Large intestine (tissue), 12 donors: ENCODE measurements around the gene DARS1. TPM values are rescaled to one million over a fixed set of nuclear protein-coding genes. Genes with fewer than 3 reads are reported as not detected.

Source experiments
- DNase-seq, 2 donors: peaks; one replicate each; pipeline versions ENCODE4 v3.0.0 to v3.0.0-alpha.2; 2013
- H3K27ac ChIP-seq: one replicate; pipeline ENCODE4 v1.5.1; 2013; ENCODE audit warnings: low read length
- H3K27me3 ChIP-seq: 2 replicates; pipeline ENCODE4 v1.6.1; 2013; ENCODE audit warnings: low read length; ENCODE audit not compliant: control insufficient read depth, insufficient read depth
- H3K36me3 ChIP-seq: 2 replicates; pipeline ENCODE4 v1.6.1; 2013; ENCODE audit warnings: low read length; ENCODE audit not compliant: control insufficient read depth, insufficient read depth
- H3K4me1 ChIP-seq: one replicate; pipeline ENCODE4 v1.6.1; 2013; ENCODE audit warnings: low read length; ENCODE audit not compliant: control insufficient read depth, insufficient read depth
- H3K4me3 ChIP-seq: one replicate; pipeline ENCODE4 v1.5.1; 2013; ENCODE audit warnings: low read length
- H3K9me3 ChIP-seq: one replicate; pipeline ENCODE4 v1.6.1; 2013; ENCODE audit warnings: mild to moderate bottlenecking, low read depth, low read length, moderate library complexity; ENCODE audit not compliant: control insufficient read depth
- WGBS: methylation state at CpG from one replicate; pipeline ENCODE4 v1.1.5; 2013; ENCODE audit warnings: low lambda C conversion rate; ENCODE audit not compliant: insufficient coverage; 5-methylcytosine and 5-hydroxymethylcytosine counted together
- long read RNA-seq, 11 donors: transcript quantifications; one replicate each; lab custom pipeline, GENCODE V29; 2026
- polyA plus RNA-seq: library from polyadenylated mRNA; unstranded; fragments of 120-200 nt; gene quantifications from one replicate; pipeline ENCODE4 v1.2.1, GENCODE V29; 2013

DARS1 gene
- polyA plus RNA-seq, result 73.7 TPM
- long read RNA-seq, donor 1, transcript DARS-201 (16 exons, 2,361 nt), result major isoform, 18 of 20 reads
- long read RNA-seq, donor 1, partial matches to known transcripts, result 0 of 20 reads
- long read RNA-seq, donor 1, other reads (novel, unspliced or antisense), result 0 of 20 reads
- long read RNA-seq, donor 2, transcript DARS-201 (16 exons, 2,361 nt), result major isoform, 29 of 36 reads
- long read RNA-seq, donor 2, partial matches to known transcripts, result 0 of 36 reads
- long read RNA-seq, donor 2, other reads (novel, unspliced or antisense), result 0 of 36 reads
- long read RNA-seq, donor 3, result 0 reads
- long read RNA-seq, donor 4, partial matches to known transcripts, result 0 of 2 reads
- long read RNA-seq, donor 4, other reads (novel, unspliced or antisense), result 0 of 2 reads
- long read RNA-seq, donor 5, transcript DARS-201 (16 exons, 2,361 nt), result major isoform, 14 of 16 reads
- long read RNA-seq, donor 5, partial matches to known transcripts, result 0 of 16 reads
- long read RNA-seq, donor 5, other reads (novel, unspliced or antisense), result 0 of 16 reads
- long read RNA-seq, donor 6, transcript DARS-201 (16 exons, 2,361 nt), result major isoform, 24 of 32 reads
- long read RNA-seq, donor 6, partial matches to known transcripts, result 0 of 32 reads
- long read RNA-seq, donor 6, other reads (novel, unspliced or antisense), result 0 of 32 reads
- long read RNA-seq, donor 7, transcript DARS-201 (16 exons, 2,361 nt), result major isoform, 18 of 33 reads
- long read RNA-seq, donor 7, partial matches to known transcripts, result 14 of 33 reads
- long read RNA-seq, donor 7, other reads (novel, unspliced or antisense), result 0 of 33 reads
- long read RNA-seq, donor 8, transcript DARS-209 (3 exons, 892 nt), result minor isoform, 5 of 73 reads
- long read RNA-seq, donor 8, transcript DARS-201 (16 exons, 2,361 nt), result major isoform, 40 of 73 reads
- long read RNA-seq, donor 8, partial matches to known transcripts, result 25 of 73 reads
- long read RNA-seq, donor 8, other reads (novel, unspliced or antisense), result 0 of 73 reads
- long read RNA-seq, donor 9, transcript DARS-201 (16 exons, 2,361 nt), result major isoform, 28 of 45 reads
- long read RNA-seq, donor 9, transcript DARS-209 (3 exons, 892 nt), result minor isoform, 7 of 45 reads
- long read RNA-seq, donor 9, partial matches to known transcripts, result 8 of 45 reads
- long read RNA-seq, donor 9, other reads (novel, unspliced or antisense), result 0 of 45 reads
- long read RNA-seq, donor 10, transcript DARS-209 (3 exons, 892 nt), result minor isoform, 6 of 39 reads
- long read RNA-seq, donor 10, transcript DARS-201 (16 exons, 2,361 nt), result major isoform, 30 of 39 reads
- long read RNA-seq, donor 10, partial matches to known transcripts, result 0 of 39 reads
- long read RNA-seq, donor 10, other reads (novel, unspliced or antisense), result 0 of 39 reads
- long read RNA-seq, donor 11, transcript DARS-201 (16 exons, 2,361 nt), result major isoform, 24 of 27 reads
- long read RNA-seq, donor 11, partial matches to known transcripts, result 0 of 27 reads
- long read RNA-seq, donor 11, other reads (novel, unspliced or antisense), result 0 of 27 reads

DNA sequence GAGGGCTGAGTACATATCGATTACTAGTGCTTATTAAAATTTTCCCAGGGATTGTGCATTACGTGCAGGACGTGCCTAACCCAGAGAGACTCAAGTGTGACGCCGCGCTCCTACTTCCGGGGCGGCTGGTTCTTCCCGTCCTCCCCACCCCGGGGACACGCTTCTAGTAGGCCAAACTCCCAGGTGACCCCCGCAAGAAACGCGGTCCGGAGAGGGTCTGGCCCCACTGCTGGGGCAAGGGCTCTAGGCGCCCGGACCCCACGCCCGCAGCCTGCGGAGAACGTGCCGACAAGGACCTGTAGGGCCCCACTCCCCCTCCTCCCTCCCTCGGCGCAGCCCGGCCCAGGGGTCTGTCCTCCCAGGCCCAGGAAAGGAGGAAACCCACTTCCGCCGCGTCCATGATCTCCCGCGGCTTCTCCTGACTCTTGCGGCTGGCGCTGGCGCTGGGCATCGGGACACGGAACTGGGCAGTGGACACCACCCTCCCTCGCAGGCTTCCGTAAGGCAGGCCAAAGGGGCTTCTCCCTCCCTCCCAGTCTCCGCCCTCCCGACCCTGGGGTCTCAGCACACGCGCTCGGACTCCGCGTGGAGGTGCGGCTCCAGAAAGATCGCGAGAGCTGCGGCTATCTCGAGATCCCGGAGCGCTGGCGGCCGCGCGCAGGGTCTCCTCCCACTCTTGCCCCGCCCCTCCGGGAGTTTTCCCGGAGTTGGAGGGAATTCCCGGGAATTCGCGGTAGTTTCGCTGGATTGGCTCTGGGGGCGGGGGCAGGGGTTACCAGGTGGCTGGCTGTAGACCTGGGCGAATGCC lies at the start of gene DARS1:
Gene DARS1, minus strand, starts transcription at position 609 of the 808 bp plus-strand sequence. Its CDS starts 158 bp downstream, at position 451.
- no CpG with 5 or more reads among the region's 64 CpGs for WGBS
- Histone ChIP-seq H3K4me3 (peak within 1 kb of the TSS; percentile 95), H3K9me3 (no peaks in the 10 kb centered on the region), H3K27ac (peak within 1 kb of the TSS; percentile 95), H3K27me3 (no peaks in the 10 kb centered on the region), H3K36me3 (peaks cover 13% of the 10 kb centered on the region), H3K4me1 (no peaks in the 10 kb centered on the region)
- peak; percentile 95 to 97 for DNase-seq

GRCh38 chr2:136034629-136035028 lies 49.2 kb upstream of the DARS1 start:
- Histone ChIP-seq H3K36me3 (no peaks in the 10 kb centered on the region), H3K4me1 (no peaks in the 10 kb centered on the region), H3K4me3 (no peak overlapping the region), H3K27me3 (no peaks in the 10 kb centered on the region), H3K9me3 (no peaks in the 10 kb centered on the region), H3K27ac (no peak overlapping the region)
- WGBS, result no CpG with 5 or more reads among the region's 3 CpGs
- no peak for DNase-seq

- 100% methylated on average over 1 of the region's 3 CpGs for WGBS
- no peaks in the 10 kb centered on the region for H3K4me1 ChIP-seq
Observed at GRCh38 chr2:136032817-136033535, 47.5 kb upstream of the DARS1 start.

DNA sequence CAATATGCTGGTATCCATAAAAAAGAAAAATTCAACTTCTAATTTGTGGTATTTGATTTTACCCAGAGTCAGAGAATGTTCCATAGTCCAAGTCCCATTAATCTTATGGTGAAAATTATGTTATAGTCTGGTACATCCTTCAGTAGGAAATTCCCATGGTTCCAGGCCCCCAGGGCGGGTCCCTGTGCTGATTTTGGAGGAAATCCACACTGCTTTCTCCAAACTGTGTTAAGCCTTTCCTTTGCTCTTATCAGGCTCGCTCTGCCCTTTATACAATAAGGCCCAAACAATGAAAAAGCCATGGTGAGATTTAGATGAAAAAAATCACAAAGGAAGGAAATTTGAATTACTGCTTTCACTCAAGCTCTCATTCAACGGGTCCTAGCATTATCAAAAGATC lies 46.8 kb upstream of the DARS1 start:
- no peaks in the 10 kb centered on the region for H3K4me1 ChIP-seq
- no peak overlapping the region for H3K27ac ChIP-seq
- WGBS, result no CpG with 5 or more reads among the region's 3 CpGs
- no peak overlapping the region for H3K4me3 ChIP-seq
- no peaks in the 10 kb centered on the region for H3K36me3 ChIP-seq
- no peaks in the 10 kb centered on the region for H3K27me3 ChIP-seq
- no peaks in the 10 kb centered on the region for H3K9me3 ChIP-seq
- no peak for DNase-seq

More at GRCh38 chr2:136032817-136033535, 47.5 kb upstream of the DARS1 start:
- H3K4me3 ChIP-seq, result no peak overlapping the region
- no peak for DNase-seq
- no peak overlapping the region for H3K27ac ChIP-seq
- H3K27me3 ChIP-seq, result no peaks in the 10 kb centered on the region
- no peaks in the 10 kb centered on the region for H3K36me3 ChIP-seq
- no peaks in the 10 kb centered on the region for H3K9me3 ChIP-seq

GRCh38 chr2:136031711-136032110 lies 46.3 kb upstream of the DARS1 start:
- Histone ChIP-seq H3K4me1 (no peaks in the 10 kb centered on the region), H3K36me3 (no peaks in the 10 kb centered on the region), H3K4me3 (no peak overlapping the region), H3K9me3 (no peaks in the 10 kb centered on the region), H3K27me3 (no peaks in the 10 kb centered on the region), H3K27ac (no peak overlapping the region)
- WGBS, result 83% methylated on average over 1 of the region's 7 CpGs
- DNase-seq, result no peak

DNA sequence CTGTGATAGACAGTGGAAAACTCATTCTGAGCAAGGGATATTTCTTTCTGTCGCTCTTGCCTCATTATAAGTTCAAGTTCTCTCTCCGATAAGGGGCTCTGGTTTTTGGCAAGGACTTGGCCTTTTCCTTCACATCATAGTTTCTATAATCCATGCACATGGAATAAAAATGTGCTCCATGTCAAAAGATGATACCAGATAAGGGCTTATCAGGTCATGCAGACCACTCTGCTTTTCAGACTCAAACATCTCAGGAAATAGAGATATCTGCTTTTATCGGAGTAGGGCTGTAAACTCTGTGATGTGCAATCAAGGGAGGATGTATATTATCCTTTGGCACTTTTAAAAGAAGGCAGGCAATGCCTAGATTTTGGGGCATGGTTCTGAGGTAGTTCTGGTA lies 45.0 kb upstream of the DARS1 start:
- Histone ChIP-seq H3K4me3 (no peak overlapping the region), H3K27ac (no peak overlapping the region), H3K36me3 (no peaks in the 10 kb centered on the region), H3K4me1 (peaks cover 5% of the 10 kb centered on the region), H3K9me3 (no peaks in the 10 kb centered on the region), H3K27me3 (no peaks in the 10 kb centered on the region)
- no peak for DNase-seq
- no CpG with 5 or more reads among the region's 3 CpGs for WGBS

DNA sequence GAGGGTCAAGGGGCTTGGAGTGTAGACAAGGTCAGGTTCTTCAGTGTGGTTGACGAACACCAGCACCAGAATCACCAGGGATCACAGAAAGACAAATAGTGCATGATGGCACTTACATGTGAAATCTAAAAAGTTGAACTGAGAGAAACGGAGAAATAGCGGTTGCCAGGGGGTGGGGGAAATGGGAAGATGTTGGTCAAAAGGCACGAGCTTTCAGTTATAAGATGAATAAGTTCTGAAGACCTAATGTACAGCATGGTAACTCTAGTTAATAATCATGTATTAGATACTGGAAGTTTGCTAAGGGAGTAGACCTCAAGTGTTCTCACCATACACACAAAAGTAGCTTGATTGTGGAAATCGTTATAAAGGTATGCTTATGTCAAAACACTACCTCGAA lies 43.7 kb upstream of the DARS1 start:
- no peaks in the 10 kb centered on the region for H3K9me3 ChIP-seq
- no peak overlapping the region for H3K27ac ChIP-seq
- H3K4me3 ChIP-seq, result no peak overlapping the region
- no peak for DNase-seq
- no peaks in the 10 kb centered on the region for H3K36me3 ChIP-seq
- peaks cover 9% of the 10 kb centered on the region for H3K4me1 ChIP-seq
- 100% methylated on average over 2 of the region's 6 CpGs for WGBS
- no peaks in the 10 kb centered on the region for H3K27me3 ChIP-seq

DNA sequence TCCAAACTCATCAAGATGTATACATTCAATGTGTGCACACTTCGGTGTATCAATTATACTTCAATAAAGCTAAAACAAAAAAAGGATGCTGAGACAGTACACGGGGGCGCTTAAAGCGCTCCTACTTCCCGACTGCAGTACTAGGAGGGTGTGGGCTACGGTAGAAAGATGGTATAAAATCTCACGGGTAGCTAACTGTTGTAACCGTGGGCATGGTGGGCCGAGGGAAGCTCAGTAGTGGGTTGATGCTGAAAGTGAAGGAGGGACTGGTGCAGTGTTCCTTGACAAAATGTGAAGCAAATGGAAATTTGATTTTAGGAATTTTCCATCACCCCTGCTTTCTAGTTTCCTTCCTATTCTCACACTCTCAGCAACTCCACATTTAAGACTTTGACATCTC lies 42.6 kb upstream of the DARS1 start:
- Histone ChIP-seq H3K9me3 (no peaks in the 10 kb centered on the region), H3K4me3 (no peak overlapping the region), H3K36me3 (no peaks in the 10 kb centered on the region), H3K27ac (no peak overlapping the region), H3K4me1 (peaks cover 9% of the 10 kb centered on the region), H3K27me3 (no peaks in the 10 kb centered on the region)
- DNase-seq, result no peak
- 95% methylated on average over 4 of the region's 9 CpGs for WGBS

- H3K36me3 ChIP-seq, result no peaks in the 10 kb centered on the region
- H3K4me1 ChIP-seq, result peaks cover 9% of the 10 kb centered on the region
- no peak overlapping the region for H3K27ac ChIP-seq
- no peak for DNase-seq
- no peaks in the 10 kb centered on the region for H3K9me3 ChIP-seq
- no peak overlapping the region for H3K4me3 ChIP-seq
- H3K27me3 ChIP-seq, result no peaks in the 10 kb centered on the region
- WGBS, result no CpG with 5 or more reads among the region's 7 CpGs
Observed at GRCh38 chr2:136027112-136027511, 41.7 kb upstream of the DARS1 start.
